Stimulated activated effector memory CD8-positive, alpha-beta T cell treated with anti-CD3 and anti-CD28 coated beads, Interleukin-12 subunit alpha, Interleukin-12 subunit beta, amount 100 ng/mL, for 72 hours (primary cell): ENCODE data around the gene TMEM212.
"Not testable (repeated sequence)": the region's sequence is repeated elsewhere in the genome, so short reads cannot be mapped to it uniquely, and the experiment has no call there.

Experiments used
- ATAC-seq: fragments of 150-1000 bp; cut with Tn5 transposase; 2 replicates; pipeline ENCODE4 v1.10.0; 2021
- DNase-seq, 2 donors: peaks; one replicate each; pipeline ENCODE4 v3.0.0; 2021 to 2022; ENCODE audit warnings: low spot score in 2 of 2
- H3K27ac Mint-ChIP-seq: one replicate; pipeline ENCODE4 v1.8.0; 2022; ENCODE audit warnings: mild to moderate bottlenecking, mixed read lengths
- H3K36me3 Mint-ChIP-seq: one replicate; pipeline ENCODE4 v1.8.0; 2022; ENCODE audit warnings: mild to moderate bottlenecking, mixed read lengths
- H3K4me1 Mint-ChIP-seq: one replicate; pipeline ENCODE4 v1.8.0; 2022; ENCODE audit warnings: mixed read lengths
- H3K4me3 Mint-ChIP-seq: one replicate; pipeline ENCODE4 v1.8.0; 2022; ENCODE audit warnings: mild to moderate bottlenecking, mixed read lengths
- H3K9me3 Mint-ChIP-seq: one replicate; pipeline ENCODE4 v1.8.0; 2022; ENCODE audit warnings: mixed read lengths

TMEM212 gene

DNA sequence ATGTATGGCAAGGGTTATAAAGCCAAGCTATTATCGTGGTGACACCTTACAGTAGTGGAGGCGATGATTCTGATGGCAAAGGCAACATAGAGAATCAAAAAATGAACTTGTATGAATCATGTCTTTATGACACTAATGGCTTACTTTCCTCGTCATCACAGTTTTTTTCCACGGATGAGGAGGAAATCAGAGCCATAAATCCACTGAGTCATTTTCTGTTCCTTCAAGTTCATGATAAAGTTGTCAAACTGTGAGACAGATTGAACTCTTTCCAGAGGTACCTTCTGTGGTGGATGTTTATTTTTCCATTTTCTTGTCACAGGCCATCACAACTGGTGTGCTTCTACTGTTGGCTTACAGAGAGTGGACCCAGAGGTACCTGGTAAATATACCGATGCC, 8.5 kb downstream of the TMEM212 start:
- no peak for ATAC-seq
- H3K9me3 Mint-ChIP-seq: peaks cover 8% of the 10 kb centered on the region
- no peak for DNase-seq
- H3K4me3 Mint-ChIP-seq: no peak overlapping the region
- no peaks in the 10 kb centered on the region for H3K36me3 Mint-ChIP-seq
- H3K27ac Mint-ChIP-seq: no peak overlapping the region
- H3K4me1 Mint-ChIP-seq: no peaks in the 10 kb centered on the region

DNA sequence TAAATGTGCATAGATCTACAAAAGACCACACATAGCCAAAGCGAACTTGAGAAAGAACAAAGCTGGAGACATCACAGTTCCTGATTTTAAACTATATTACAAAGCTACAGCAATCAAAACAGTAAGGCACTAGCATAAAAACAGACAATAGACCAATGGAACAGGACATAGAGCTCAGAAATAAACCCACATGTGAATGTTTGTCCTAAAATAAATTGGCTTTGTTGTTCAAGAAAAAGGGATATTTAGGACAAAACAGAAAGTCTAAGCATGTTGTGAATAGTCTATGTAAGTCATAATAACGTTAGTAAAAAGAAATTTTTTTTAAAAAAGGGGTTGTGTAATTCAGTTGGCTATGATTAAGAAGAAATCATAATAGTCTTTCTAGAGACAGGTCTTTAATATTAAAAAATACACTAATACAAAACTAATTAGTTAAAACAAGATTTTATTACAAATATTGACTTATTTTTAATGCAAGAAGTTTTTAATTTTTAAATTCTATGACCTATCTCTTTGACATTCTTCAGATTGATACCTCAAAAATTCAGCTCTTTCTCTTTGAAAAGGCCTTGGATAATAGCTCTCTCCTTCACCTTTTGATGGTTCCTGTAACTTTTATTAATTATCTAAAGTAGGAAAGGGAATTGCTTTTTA, 11.6 kb downstream of the TMEM212 start:
- H3K36me3 Mint-ChIP-seq: no peaks in the 10 kb centered on the region
- DNase-seq (no peak), ATAC-seq (no peak)
- H3K4me1 Mint-ChIP-seq: no peaks in the 10 kb centered on the region
- H3K9me3 Mint-ChIP-seq: peaks cover 8% of the 10 kb centered on the region
- no peak overlapping the region for H3K27ac Mint-ChIP-seq
- no peak overlapping the region for H3K4me3 Mint-ChIP-seq

DNA sequence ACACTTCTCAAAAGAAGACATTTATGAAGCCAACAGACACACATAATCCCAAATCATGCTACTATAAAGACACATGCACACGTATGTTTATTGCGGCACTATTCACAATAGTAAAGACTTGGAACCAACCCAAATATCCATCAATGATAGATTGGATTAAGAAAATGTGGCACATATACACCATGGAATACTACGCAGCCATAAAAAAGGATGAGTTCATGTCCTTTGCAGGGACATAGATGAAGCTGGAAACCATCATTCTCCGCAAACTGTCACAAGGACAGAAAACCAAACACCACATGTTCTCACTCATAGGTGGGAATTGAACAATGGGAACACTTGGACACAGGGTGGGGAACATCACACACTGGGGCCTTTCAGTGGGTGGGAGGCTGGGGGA, 15.6 kb downstream of the TMEM212 start:
- not testable (repeated sequence) for H3K4me3 Mint-ChIP-seq, DNase-seq, H3K36me3 Mint-ChIP-seq, H3K27ac Mint-ChIP-seq, H3K9me3 Mint-ChIP-seq, ATAC-seq, H3K4me1 Mint-ChIP-seq

DNA sequence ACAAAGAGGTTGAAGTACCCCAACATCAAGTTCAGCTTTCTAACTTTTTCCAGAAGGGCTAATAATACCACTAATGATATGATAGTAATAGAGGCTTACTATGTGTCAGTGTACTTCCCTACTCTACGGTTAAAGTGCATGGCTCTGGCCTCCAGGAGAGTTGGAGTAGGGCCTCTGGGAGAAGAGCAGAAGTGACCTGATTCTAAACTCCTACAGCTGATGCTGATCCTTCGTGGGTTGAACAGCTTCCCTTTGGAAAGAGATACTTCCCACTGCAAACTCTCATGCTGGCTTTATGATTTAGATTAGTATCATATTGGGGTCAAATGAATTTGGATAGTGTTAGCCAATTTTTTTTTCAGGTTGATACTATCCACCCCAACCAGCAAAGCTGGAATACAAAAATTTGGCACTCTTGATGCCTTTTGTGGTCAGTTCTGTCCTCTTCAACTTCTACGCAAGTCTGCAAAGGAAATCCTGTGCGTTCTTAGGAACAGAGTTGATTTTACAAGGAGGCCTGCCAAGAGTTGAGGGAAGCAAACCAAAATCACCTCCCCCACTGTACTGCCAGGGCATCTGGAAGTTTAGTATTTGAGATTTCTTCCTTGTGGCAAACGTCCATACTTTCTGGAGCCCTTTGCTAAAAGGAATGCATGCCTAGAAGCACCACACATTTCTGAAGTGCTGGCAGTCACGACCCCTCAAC, 17.8 kb downstream of the TMEM212 start:
- Mint-ChIP-seq H3K27ac (no peak overlapping the region), H3K9me3 (no peaks in the 10 kb centered on the region), H3K36me3 (no peaks in the 10 kb centered on the region), H3K4me1 (no peaks in the 10 kb centered on the region), H3K4me3 (no peak overlapping the region)
- ATAC-seq (no peak), DNase-seq (peak in 1 of 2 donors; percentile 22)

DNA sequence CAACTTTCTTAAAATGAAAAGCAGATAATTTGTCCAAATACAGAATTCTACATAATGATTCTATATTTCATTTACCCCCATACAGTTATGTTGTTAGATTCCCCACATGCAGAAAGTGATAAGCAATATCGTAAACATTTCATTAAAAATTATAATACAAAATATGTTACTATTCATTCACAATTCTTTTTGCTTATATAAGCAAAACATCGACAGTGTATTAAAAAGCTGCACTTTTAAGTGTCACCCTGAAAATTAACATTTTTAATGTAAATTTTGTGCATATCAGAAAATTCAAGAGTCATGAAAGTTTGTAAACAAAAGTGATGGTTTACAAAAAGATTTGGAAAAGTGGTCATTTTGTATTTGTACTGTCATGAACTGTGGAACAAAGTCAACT, 19.2 kb downstream of the TMEM212 start:
- no peak for ATAC-seq
- Mint-ChIP-seq H3K27ac (no peak overlapping the region), H3K9me3 (no peaks in the 10 kb centered on the region), H3K36me3 (no peaks in the 10 kb centered on the region), H3K4me3 (no peak overlapping the region), H3K4me1 (no peaks in the 10 kb centered on the region)
- no peak for DNase-seq

DNA sequence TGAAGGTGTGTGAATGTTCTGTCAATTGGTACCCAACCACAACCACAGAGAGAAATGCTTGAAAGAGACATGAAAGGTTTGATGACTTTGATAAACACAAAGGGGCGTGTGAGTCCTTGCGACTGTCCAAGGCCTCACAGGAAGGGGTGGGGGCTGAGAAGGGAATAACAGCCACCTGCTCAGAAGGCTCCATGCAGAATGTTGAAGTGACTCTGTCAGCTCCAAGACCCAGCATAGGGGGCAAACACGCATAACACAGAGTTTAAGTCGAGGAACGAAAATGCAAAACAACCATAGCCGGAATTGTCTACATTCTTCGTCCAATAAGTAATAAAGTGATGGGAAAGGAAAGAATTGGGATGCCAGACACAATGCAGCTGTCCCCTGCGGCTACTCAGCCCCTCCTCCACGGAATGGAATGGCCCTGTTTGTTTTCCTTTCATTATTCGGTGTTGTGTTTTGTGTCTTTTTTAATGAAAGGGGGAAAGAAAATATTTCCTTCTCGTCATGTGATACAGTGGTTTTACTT, 19.9 kb downstream of the TMEM212 start:
- H3K4me1 Mint-ChIP-seq: no peaks in the 10 kb centered on the region
- no peak overlapping the region for H3K4me3 Mint-ChIP-seq
- no peaks in the 10 kb centered on the region for H3K9me3 Mint-ChIP-seq
- DNase-seq (peak in 1 of 2 donors; percentile 17), ATAC-seq (no peak)
- no peak overlapping the region for H3K27ac Mint-ChIP-seq
- no peaks in the 10 kb centered on the region for H3K36me3 Mint-ChIP-seq

DNA sequence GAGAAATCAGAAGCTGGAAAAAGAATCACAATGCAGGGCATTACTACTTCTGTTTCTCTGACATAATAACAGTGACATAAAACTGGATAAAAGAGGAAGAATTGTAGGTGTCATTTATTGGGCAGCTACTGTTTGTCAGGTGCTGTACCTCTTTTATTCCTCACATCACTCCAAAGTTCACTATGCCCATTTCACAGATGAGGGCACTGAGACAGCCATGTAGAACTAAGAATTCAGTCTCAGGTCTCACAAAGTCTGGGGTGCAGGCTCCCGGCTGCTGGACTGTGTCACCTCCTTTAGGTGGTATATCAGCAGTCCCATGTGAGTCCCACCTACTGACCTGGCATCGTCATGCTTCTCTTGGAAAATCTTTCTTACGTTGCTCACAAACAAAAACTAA, 20.8 kb downstream of the TMEM212 start:
- ATAC-seq: no peak
- H3K4me3 Mint-ChIP-seq: no peak overlapping the region
- DNase-seq: peak in 1 of 2 donors; percentile 18
- H3K36me3 Mint-ChIP-seq: no peaks in the 10 kb centered on the region
- no peaks in the 10 kb centered on the region for H3K9me3 Mint-ChIP-seq
- H3K27ac Mint-ChIP-seq: no peak overlapping the region
- no peaks in the 10 kb centered on the region for H3K4me1 Mint-ChIP-seq

DNA sequence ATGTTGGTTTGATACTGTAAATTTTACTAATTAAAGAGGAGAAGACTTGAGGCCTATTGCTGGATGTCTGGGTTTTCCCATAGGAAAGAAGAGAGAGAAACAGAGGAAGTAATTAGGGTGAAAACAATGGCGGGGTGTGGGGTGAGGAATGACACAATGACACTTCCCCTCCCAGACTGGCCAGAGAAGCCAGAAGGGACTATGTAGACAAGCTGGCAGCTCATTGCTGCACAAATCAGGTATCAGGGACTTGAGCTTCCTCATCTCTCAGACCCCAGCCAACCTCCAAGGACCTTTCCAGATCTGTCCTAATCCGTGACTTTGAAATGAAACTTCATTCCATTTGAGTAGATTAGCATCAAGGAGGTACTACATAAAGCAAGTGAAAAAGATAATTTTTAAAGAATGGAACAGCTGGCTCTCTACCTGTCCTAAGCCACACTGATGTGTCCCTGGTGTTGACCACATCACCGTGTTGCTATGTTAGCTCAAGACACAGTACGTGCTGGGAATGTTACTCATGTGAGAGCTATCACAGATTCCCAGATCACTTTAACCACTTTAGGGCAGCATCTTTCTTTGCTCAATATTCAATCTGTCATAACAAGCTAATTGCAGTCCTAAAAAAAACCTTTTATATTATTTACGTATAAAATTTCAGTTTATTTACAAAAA, 22.2 kb downstream of the TMEM212 start:
- H3K4me3 Mint-ChIP-seq: no peak overlapping the region
- H3K36me3 Mint-ChIP-seq: no peaks in the 10 kb centered on the region
- no peak for ATAC-seq
- H3K4me1 Mint-ChIP-seq: no peaks in the 10 kb centered on the region
- peak in 1 of 2 donors; percentile 7 for DNase-seq
- no peaks in the 10 kb centered on the region for H3K9me3 Mint-ChIP-seq
- no peak overlapping the region for H3K27ac Mint-ChIP-seq

DNA sequence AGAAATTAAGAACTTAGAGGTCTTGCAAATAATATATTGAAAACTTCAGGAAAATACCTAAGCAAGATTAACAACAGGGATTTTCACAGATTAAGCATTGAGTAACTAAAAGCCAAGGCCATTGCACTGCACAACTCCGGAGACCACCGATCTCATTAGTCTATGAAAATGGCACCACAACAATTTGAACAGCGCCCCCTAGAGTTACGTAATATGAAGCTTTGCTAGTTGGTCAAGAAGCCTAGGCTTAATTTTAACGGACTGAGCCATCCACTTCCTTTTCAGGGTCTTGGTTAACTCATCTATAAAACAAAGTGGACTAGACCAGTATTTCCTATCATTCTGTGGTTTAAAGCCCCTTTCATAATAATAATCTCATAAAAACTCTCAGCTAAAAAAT, 24.8 kb downstream of the TMEM212 start:
- ATAC-seq (no peak), DNase-seq (peak in 1 of 2 donors; percentile 45)
- no peak overlapping the region for H3K27ac Mint-ChIP-seq
- H3K4me3 Mint-ChIP-seq: no peak overlapping the region
- no peaks in the 10 kb centered on the region for H3K4me1 Mint-ChIP-seq
- H3K36me3 Mint-ChIP-seq: no peaks in the 10 kb centered on the region
- no peaks in the 10 kb centered on the region for H3K9me3 Mint-ChIP-seq

DNA sequence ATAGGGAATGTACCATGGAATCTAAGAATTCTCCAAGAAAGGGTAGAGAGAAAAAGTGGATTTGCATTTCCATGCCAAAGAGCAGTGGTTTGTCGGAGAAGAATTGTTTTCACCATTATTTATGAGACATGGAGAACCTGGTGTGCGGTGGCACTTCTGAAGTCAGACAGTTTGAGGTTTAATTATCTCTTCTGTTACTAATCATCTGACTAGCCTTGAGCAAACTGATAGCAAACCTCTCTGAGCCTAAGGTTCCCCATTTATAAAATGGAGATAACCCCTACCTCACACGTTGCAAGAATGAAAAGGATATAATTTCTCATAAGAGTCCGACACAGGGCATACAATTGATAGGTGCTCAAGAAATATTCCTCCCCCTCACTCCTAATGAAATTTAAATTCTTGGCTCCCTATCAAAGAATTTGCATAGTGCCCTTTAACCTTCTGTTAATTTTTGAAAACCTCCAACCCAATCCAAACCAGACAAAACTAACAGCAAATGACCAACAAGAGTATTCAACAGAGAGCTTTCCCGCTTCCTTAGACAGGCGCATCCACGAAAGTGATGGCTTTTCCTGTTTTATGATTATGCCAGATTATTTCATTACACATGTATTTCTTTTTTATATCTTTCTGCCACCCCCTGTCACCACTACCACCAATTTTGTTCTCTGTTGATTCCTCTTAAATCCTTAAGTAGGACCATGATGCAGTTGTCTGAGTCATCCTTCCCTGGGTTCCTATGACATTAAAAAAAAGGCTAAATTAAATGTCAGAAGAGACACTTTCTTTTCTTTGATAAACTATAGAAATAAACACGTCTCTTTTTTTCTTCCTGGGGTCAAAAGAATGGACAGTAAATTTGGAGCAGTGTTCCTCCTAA, 28.5 kb downstream of the TMEM212 start:
- ATAC-seq (no peak), DNase-seq (peak in 1 of 2 donors; percentile 6)
- H3K4me3 Mint-ChIP-seq: no peak overlapping the region
- H3K4me1 Mint-ChIP-seq: no peaks in the 10 kb centered on the region
- no peaks in the 10 kb centered on the region for H3K36me3 Mint-ChIP-seq
- no peak overlapping the region for H3K27ac Mint-ChIP-seq
- H3K9me3 Mint-ChIP-seq: no peaks in the 10 kb centered on the region

DNA sequence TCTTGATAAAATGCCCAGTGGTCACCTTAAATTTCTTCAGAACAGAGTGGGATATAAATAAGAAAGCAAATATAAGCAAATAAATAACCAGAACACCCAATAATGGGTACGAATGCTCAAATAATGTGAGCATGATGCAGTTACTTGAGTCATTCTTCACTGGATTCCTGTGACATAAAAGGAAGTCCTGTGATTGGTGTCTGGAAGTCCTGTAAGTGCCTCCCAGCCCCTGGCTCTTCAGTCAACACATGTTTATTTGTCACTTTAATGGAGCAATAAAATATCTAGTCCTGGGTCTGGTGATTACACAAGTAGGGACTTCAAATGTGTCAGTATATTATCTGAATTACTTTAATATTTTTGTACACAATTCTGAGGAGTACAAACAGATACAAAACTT, 30.4 kb downstream of the TMEM212 start:
- Mint-ChIP-seq H3K4me1 (no peaks in the 10 kb centered on the region), H3K9me3 (no peaks in the 10 kb centered on the region), H3K27ac (no peak overlapping the region), H3K36me3 (no peaks in the 10 kb centered on the region), H3K4me3 (no peak overlapping the region)
- no peak for ATAC-seq
- no peak for DNase-seq

DNA sequence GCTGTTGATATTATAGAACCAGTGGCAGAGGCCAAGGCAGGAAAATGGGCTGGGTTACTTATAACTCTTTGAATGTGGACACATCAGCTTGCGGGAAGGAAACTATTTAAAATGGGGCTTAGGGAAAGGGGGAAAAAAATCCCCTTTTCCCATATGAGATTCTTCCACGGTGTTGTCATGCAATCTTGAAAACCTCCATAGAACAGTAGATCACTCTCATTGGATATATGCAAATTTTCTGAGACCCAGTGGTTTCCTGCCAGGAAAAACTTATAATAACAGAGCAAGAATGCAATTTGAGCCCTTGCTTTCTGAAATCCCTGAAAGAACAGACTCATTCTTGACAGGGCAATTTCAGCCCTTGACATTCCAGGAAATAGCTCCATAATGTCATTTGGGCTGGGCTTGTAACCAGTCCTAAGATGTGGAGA, 31.1 kb downstream of the TMEM212 start:
- no peaks in the 10 kb centered on the region for H3K4me1 Mint-ChIP-seq
- peak in 1 of 2 donors; percentile 26 for DNase-seq

DNA sequence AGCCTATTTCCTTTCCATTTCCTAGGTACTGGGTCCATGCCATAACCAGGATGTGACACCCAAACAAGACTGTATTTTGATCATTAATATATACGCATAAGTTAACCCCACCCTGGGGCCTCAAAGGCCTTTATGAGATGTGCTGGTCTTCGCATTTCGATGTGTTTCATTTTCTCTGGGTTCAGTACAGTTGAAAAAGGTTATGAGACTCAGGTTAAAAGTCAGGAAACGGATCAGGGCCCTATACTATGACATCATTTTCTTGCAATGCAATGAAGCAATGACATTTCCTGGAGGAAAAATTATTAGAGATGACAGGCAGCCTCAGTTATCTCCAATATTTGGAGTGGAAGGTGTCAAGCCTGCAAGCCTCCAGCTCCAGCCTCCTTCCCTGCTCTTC, 31.7 kb downstream of the TMEM212 start:
- Mint-ChIP-seq H3K4me1 (no peaks in the 10 kb centered on the region), H3K4me3 (no peak overlapping the region), H3K27ac (no peak overlapping the region), H3K36me3 (no peaks in the 10 kb centered on the region), H3K9me3 (no peaks in the 10 kb centered on the region)
- DNase-seq (peak in 1 of 2 donors; percentile 18), ATAC-seq (no peak)

More for the DNA sequence above, 31.1 kb downstream of the TMEM212 start:
- Mint-ChIP-seq H3K36me3 (no peaks in the 10 kb centered on the region), H3K9me3 (no peaks in the 10 kb centered on the region), H3K4me3 (no peak overlapping the region), H3K27ac (no peak overlapping the region)
- no peak for ATAC-seq

DNA sequence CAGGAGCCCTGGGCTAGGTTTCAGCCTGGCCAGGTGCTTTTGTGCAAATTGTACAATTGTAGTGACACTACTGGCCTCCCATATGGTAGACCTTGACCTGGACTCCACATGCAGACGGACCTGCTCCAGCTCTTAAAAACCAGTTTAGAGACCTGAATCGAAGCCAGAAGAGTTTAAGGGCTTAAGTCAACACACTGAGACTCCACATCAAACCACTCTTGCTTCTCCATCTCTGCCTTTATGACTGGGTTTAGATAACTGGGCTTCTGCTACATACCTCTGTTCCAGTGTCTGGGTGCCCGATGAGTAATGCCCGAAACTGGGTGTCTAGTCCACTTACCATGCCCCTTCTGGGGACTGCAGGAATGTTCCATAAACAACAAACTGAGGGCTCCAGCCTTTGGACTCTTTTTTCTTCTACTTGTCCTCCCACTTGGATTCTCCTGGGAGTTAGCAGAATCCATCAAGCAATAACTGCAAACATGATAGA, 32.8 kb downstream of the TMEM212 start:
- ATAC-seq: peak; percentile 46

More for the DNA sequence above, 32.8 kb downstream of the TMEM212 start:
- no peak overlapping the region for H3K27ac Mint-ChIP-seq
- H3K4me1 Mint-ChIP-seq: no peaks in the 10 kb centered on the region
- no peaks in the 10 kb centered on the region for H3K36me3 Mint-ChIP-seq
- peak in 1 of 2 donors; percentile 42 for DNase-seq
- no peaks in the 10 kb centered on the region for H3K9me3 Mint-ChIP-seq
- no peak overlapping the region for H3K4me3 Mint-ChIP-seq
